DND-41 (cell line): ENCODE data around the gene AGXT.

Experiments used
- ATAC-seq: fragments of 200-7000 bp; cut with Tn5 transposase; 3 replicates; pipeline ENCODE4 v1.9.1; 2021; ENCODE audit warnings: low read depth; ENCODE audit not compliant: insufficient read depth
- DNase-seq: peaks from one replicate; pipeline ENCODE4 v3.0.0-alpha.2; 2020
- H2AFZ ChIP-seq: 2 replicates; pipeline ENCODE4 v1.6.0; 2012; ENCODE audit warnings: low read depth, low read length
- H3K27ac ChIP-seq: 2 replicates; pipeline ENCODE4 v1.5.1; 2012; ENCODE audit warnings: low read length, inconsistent platforms
- H3K27me3 ChIP-seq: fragments of 200-600 bp; sonication (generic); 2 replicates; pipeline ENCODE4 v1.6.0; 2012; ENCODE audit warnings: low read length, mild to moderate bottlenecking, inconsistent platforms; ENCODE audit not compliant: insufficient read depth, poor library complexity
- H3K36me3 ChIP-seq: 2 replicates; pipeline ENCODE4 v1.5.1; 2012; ENCODE audit warnings: low read length, inconsistent platforms; ENCODE audit not compliant: insufficient read depth
- H3K4me1 ChIP-seq: 2 replicates; pipeline ENCODE4 v1.5.1; 2012; ENCODE audit warnings: mild to moderate bottlenecking, low read length; ENCODE audit not compliant: insufficient read depth
- H3K4me2 ChIP-seq: 2 replicates; pipeline ENCODE4 v1.6.0; 2012; ENCODE audit warnings: mild to moderate bottlenecking, moderate library complexity, low read length, inconsistent platforms; ENCODE audit not compliant: insufficient read depth
- H3K4me3 ChIP-seq, 2 experiments: fragments of 200-600 bp in 1 of 2; shearing (Covaris generic) in 1 of 2; 2 replicates each; pipeline ENCODE4 v1.5.1; 2012 to 2016; ENCODE audit warnings: inconsistent platforms in 2 of 2, low read length in 2 of 2, mild to moderate bottlenecking in 2 of 2, low read depth in 1 of 2, moderate library complexity in 1 of 2
- H3K79me2 ChIP-seq: 2 replicates; pipeline ENCODE4 v1.6.0; 2012; ENCODE audit warnings: low read length, inconsistent platforms; ENCODE audit not compliant: insufficient read depth
- H3K9ac ChIP-seq: 2 replicates; pipeline ENCODE4 v1.6.0; 2012; ENCODE audit warnings: low read depth, mild to moderate bottlenecking, inconsistent platforms, low read length, moderate library complexity
- H3K9me3 ChIP-seq: 2 replicates; pipeline ENCODE4 v1.5.1; 2012; ENCODE audit warnings: low read length, moderate library complexity, mild to moderate bottlenecking, inconsistent platforms; ENCODE audit not compliant: insufficient read depth, severe bottlenecking
- H4K20me1 ChIP-seq: 2 replicates; pipeline ENCODE4 v1.6.0; 2012; ENCODE audit warnings: low read length; ENCODE audit not compliant: insufficient read depth
- EZH2 ChIP-seq: IDR thresholded peaks from 3 replicates; pipeline ENCODE4 v1.6.1; 2012; ENCODE audit warnings: borderline replicate concordance, low read depth, mild to moderate bottlenecking, moderate library complexity, low read length, inconsistent platforms; ENCODE audit not compliant: severe bottlenecking
- TF ChIP-seq, protein P1 (sequence below): IDR thresholded peaks from 2 replicates; pipeline ENCODE4 v1.5.1; 2012; ENCODE audit warnings: borderline replicate concordance, low read length, moderate library complexity, mild to moderate bottlenecking; ENCODE audit not compliant: poor library complexity, severe bottlenecking; ENCODE audit errors: extremely low read depth

The AGXT gene

DNA sequence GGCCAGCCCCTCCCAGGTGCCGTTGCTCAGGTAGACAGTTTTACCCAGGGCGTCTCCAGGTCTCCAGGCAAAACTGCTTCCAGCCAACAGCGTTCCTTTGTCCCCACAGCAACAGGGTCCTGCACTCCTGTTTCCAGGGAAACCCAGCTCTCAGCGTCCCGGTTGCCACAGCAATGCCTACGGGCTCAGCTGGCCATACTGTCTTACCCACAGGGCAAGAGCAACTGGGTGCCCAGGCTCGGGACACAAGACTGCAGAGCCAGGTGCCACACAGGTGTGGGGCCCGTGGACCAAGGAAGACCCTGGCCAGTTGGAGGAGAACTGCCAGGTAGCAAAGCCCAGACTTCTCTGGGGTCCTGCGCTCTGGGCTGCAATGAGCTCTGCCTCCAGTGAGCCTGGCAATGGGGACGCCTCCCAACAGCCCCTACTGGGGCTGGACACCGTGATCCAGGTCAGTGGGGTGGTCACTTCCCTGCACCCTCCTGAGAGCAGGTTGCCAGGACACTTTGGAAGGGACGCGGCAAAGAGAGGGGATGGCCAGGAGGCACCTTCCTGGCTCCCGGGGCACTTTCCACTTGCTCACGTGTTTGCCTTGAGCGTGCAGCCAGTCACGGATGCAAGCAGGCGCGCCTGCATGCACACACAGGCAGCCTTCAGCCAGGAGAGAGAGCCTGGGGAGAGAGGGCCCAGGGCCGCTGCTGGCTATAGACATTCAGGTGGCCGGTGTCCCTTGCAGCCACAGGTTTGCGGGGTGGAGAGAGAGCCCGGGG is 37.7 kb downstream of the AGXT start, which contains the start of gene CROCC2:
Gene CROCC2, plus strand, starts transcription at position 196 of the 770 bp plus-strand sequence. Its CDS starts 178 bp downstream, at position 374.
- H3K79me2 ChIP-seq = no peaks in the 10 kb centered on the region
- H3K4me2 ChIP-seq = no peak within 1 kb of the TSS
- H3K9ac ChIP-seq = no peak within 1 kb of the TSS
- H2AFZ ChIP-seq = no peak within 1 kb of the TSS
- H3K27me3 ChIP-seq = no peaks in the 10 kb centered on the region
- no peaks in the 10 kb centered on the region for H4K20me1 ChIP-seq
- no peaks in the 10 kb centered on the region for H3K9me3 ChIP-seq
- DNase-seq (no peak), ATAC-seq (no peak)
- no peaks in the 10 kb centered on the region for H3K36me3 ChIP-seq
- H3K4me1 ChIP-seq = no peaks in the 10 kb centered on the region
- H3K4me3 ChIP-seq = no peak within 1 kb of the TSS
- H3K27ac ChIP-seq = no peak within 1 kb of the TSS
- TF ChIP-seq, protein P1, sequence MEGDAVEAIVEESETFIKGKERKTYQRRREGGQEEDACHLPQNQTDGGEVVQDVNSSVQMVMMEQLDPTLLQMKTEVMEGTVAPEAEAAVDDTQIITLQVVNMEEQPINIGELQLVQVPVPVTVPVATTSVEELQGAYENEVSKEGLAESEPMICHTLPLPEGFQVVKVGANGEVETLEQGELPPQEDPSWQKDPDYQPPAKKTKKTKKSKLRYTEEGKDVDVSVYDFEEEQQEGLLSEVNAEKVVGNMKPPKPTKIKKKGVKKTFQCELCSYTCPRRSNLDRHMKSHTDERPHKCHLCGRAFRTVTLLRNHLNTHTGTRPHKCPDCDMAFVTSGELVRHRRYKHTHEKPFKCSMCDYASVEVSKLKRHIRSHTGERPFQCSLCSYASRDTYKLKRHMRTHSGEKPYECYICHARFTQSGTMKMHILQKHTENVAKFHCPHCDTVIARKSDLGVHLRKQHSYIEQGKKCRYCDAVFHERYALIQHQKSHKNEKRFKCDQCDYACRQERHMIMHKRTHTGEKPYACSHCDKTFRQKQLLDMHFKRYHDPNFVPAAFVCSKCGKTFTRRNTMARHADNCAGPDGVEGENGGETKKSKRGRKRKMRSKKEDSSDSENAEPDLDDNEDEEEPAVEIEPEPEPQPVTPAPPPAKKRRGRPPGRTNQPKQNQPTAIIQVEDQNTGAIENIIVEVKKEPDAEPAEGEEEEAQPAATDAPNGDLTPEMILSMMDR = no peak
- no peak for TF ChIP-seq EZH2

GRCh38 chr2:240906911-240907590 is 38.4 kb downstream of the AGXT start:
- Histone ChIP-seq H3K9ac (no peak overlapping the region), H3K79me2 (no peaks in the 10 kb centered on the region), H4K20me1 (no peaks in the 10 kb centered on the region), H3K36me3 (no peaks in the 10 kb centered on the region), H3K27me3 (peaks cover 3% of the 10 kb centered on the region), H3K4me1 (no peaks in the 10 kb centered on the region), H3K27ac (no peak overlapping the region), H3K9me3 (no peaks in the 10 kb centered on the region), H3K4me2 (no peak overlapping the region), H3K4me3 (no peak overlapping the region), H2AFZ (no peak overlapping the region)
- ATAC-seq (no peak), DNase-seq (no peak)
- TF ChIP-seq, protein P1 = no peak
- TF ChIP-seq EZH2 = no peak

GRCh38 chr2:240909216-240909974 is 40.8 kb downstream of the AGXT start:
- no peak overlapping the region for H3K27ac ChIP-seq
- no peaks in the 10 kb centered on the region for H3K9me3 ChIP-seq
- ATAC-seq (no peak), DNase-seq (no peak)
- H3K9ac ChIP-seq = no peak overlapping the region
- no peaks in the 10 kb centered on the region for H3K4me1 ChIP-seq
- H3K4me2 ChIP-seq = no peak overlapping the region
- H4K20me1 ChIP-seq = no peaks in the 10 kb centered on the region
- H2AFZ ChIP-seq = no peak overlapping the region
- no peak overlapping the region for H3K4me3 ChIP-seq
- no peaks in the 10 kb centered on the region for H3K79me2 ChIP-seq
- H3K27me3 ChIP-seq = peaks cover 5% of the 10 kb centered on the region
- TF ChIP-seq, protein P1 = no peak
- TF ChIP-seq EZH2 = no peak
- no peaks in the 10 kb centered on the region for H3K36me3 ChIP-seq
